NCI-H1694 (cell line): ENCODE measurements around the gene NOSIP.
A peak's percentile ranks its signal among the peaks of the same experiment; 100 is the strongest.

Source experiments
- DNase-seq: peaks from one replicate; lab custom pipeline; 2025; lab: John Stamatoyannopoulos, UW

NOSIP gene

DNA sequence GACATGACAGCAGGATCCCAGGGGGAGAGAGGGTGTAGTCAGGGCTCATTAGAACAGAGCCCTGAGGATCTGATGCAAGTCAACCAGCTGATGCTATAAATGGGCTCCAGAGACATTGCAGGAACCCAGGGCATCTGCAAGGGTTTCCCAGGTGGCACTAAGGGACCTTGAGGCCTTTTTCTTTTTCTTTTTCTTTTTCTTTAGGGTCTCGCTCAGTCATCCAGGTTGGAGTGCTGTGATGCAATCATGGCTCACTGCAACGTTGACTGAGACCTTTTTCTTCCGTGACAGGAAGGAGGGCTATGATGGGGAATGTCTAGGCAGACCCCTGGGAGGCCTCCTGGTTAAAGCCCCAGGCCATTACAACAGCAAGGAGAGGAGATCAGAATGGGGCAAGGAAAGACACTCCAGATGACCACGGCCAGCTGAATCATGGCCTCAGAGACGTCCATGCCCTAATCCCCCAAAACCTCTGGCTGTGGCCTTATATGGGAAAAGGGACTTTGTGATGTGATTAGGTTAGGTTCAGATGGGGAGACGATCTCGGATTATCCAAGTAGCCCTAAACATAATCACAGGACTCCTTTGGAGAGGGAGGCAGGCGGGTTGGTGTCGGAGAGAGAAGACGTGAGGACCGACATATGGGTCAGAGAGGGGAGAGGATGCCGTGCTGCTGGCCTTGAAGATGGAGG lies 72.4 kb downstream of the NOSIP start:
- no peak for DNase-seq

DNA sequence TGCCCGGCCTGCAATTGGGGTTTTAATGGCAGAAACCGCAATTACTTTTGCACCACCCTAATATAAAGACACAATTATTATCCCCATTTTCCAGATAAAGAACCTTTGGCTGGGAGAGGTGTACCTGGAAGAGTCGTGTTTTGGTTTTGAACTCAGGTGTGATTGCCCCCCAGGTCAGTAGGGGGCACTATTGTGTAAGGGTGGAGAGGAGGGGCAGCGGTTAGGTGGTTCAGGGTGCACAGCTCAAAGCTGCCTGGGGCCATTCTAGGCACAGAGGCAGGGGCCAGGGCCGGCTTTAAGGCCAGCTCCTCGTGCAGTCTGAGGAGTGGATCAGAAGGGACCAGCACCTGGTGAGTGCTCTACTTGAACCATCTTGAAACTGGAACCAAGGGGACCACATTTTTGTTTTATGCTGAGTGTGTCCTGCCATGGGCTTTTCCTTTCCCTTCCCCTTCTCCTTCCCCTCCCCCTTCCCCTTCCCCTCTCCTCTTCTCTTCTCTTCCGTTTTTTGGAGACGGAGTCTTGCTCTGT lies 73.7 kb downstream of the NOSIP start:
- DNase-seq: peak; percentile 47
